Measurements from ENCODE around the gene LLGL2.

LLGL2 gene

DNA sequence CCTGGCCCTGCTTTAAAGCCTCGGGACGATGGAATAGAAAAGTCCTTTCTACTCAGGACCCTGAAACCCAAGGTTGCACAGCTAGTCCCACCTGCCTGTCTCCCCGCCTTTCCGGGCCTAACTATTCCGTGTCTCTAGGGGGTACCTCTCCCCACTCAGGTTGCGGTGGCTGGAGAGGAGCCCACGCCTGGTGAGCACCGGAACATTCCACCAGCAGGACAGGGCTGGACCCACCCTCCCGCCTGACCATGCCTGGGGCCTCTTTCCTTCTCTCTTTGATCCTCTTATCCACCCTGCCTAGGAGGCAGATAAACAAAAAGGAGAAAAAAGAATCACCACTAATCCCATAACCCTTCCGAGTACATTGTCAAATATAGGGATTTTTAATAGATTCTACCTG, 10.9 kb downstream of the LLGL2 start:
- TF ChIP-seq, protein P1, sequence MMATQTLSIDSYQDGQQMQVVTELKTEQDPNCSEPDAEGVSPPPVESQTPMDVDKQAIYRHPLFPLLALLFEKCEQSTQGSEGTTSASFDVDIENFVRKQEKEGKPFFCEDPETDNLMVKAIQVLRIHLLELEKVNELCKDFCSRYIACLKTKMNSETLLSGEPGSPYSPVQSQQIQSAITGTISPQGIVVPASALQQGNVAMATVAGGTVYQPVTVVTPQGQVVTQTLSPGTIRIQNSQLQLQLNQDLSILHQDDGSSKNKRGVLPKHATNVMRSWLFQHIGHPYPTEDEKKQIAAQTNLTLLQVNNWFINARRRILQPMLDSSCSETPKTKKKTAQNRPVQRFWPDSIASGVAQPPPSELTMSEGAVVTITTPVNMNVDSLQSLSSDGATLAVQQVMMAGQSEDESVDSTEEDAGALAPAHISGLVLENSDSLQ (IDR thresholded peaks at IDR 0.05), result no peak
- no peak for TF ChIP-seq FOXA1 (IDR thresholded peaks at IDR 0.05)
- TF ChIP-seq ZNF384 (IDR thresholded peaks at IDR 0.05), result no peak
- no peak for TF ChIP-seq TARDBP (IDR thresholded peaks at IDR 0.05)
- TF ChIP-seq CTBP1 (IDR thresholded peaks at IDR 0.05; ENCODE audit: borderline replicate concordance), result no peak
- TF ChIP-seq ARNT (IDR thresholded peaks at IDR 0.05), result no peak
- no peak for TF ChIP-seq SUZ12 (IDR thresholded peaks at IDR 0.05)
- TF ChIP-seq L3MBTL2 (conservative IDR thresholded peaks at IDR 0.05), result no peak
- no peak for TF ChIP-seq LEF1 (IDR thresholded peaks at IDR 0.05; ENCODE audit: borderline replicate concordance)
- TF ChIP-seq BHLHE40 (IDR thresholded peaks at IDR 0.05; ENCODE audit: borderline replicate concordance), result no peak
- TF ChIP-seq ELF4 (IDR thresholded peaks at IDR 0.05), result no peak
- TF ChIP-seq NFRKB (IDR thresholded peaks at IDR 0.05), result no peak
- TF ChIP-seq FOXM1 (IDR thresholded peaks at IDR 0.05; ENCODE audit: borderline replicate concordance), result no peak
- DNase-seq (ENCODE audit: extremely low spot score), result no peak
- POLR2A ChIA-PET, result no interaction called here
- CTCF ChIA-PET, result no interaction called here

DNA sequence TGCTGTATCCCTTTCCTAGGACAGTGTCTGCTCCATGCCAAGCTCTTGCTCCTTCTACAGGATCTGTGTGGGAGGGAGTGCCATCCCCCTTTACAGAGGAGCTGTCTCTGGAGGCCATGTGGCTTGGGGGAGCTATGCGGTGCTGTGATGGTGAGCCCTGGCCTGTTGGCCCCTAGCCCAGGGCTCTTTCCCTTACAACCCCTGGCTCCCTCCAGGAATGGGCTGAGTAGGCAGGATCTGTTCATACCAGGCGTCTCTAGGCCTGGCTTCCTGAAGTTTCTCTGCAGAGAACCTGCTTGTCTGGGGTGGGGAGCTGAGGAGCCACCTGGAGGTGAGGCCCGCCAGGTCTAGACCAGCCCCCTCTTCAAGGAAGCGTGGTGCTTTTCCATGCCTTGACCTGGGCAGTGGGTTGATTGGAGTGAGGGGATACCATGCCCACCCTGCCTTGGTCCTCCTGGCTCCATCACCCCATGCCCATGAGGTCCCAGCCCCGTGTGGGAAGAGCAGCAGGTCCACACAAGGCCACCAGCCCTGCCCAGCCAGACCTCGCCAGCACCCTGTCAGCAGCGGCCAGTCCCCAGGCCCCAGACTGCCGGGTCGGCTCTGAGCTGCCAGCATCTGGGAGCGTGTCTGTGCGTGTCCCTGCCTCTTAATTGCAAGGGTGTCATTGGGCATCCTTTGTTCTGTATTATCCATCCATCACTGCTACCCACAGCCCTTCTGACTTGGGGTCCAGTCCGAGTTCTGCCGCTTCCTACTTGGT, 14.7 kb downstream of the LLGL2 start:
- TF ChIP-seq L3MBTL2 (conservative IDR thresholded peaks at IDR 0.05) (no peak), SP1 (IDR thresholded peaks at IDR 0.05) (no peak), TARDBP (IDR thresholded peaks at IDR 0.05) (no peak), BHLHE40 (IDR thresholded peaks at IDR 0.05; ENCODE audit: borderline replicate concordance) (no peak), NFRKB (IDR thresholded peaks at IDR 0.05) (no peak), SUZ12 (IDR thresholded peaks at IDR 0.05) (no peak), FOXA1 (IDR thresholded peaks at IDR 0.05) (no peak), HDGF (IDR thresholded peaks at IDR 0.05; ENCODE audit: borderline replicate concordance) (no peak), ELF4 (IDR thresholded peaks at IDR 0.05) (no peak), LEF1 (IDR thresholded peaks at IDR 0.05; ENCODE audit: borderline replicate concordance) (no peak), CTBP1 (IDR thresholded peaks at IDR 0.05; ENCODE audit: borderline replicate concordance) (no peak), ARNT (IDR thresholded peaks at IDR 0.05) (no peak), FOXK2 (IDR thresholded peaks at IDR 0.05) (no peak), FOXM1 (IDR thresholded peaks at IDR 0.05; ENCODE audit: borderline replicate concordance) (no peak), ZNF384 (IDR thresholded peaks at IDR 0.05) (no peak)
- TF ChIP-seq, protein P1 (IDR thresholded peaks at IDR 0.05), result no peak
- DNase-seq (ENCODE audit: extremely low spot score), result no peak
- CTCF ChIA-PET, result no interaction called here
- POLR2A ChIA-PET, result interaction anchor here (2.8 kb wide), 1 partner anchor 9 kb away, joined by 8 read pairs; no protein-coding TSS in a partner anchor

DNA sequence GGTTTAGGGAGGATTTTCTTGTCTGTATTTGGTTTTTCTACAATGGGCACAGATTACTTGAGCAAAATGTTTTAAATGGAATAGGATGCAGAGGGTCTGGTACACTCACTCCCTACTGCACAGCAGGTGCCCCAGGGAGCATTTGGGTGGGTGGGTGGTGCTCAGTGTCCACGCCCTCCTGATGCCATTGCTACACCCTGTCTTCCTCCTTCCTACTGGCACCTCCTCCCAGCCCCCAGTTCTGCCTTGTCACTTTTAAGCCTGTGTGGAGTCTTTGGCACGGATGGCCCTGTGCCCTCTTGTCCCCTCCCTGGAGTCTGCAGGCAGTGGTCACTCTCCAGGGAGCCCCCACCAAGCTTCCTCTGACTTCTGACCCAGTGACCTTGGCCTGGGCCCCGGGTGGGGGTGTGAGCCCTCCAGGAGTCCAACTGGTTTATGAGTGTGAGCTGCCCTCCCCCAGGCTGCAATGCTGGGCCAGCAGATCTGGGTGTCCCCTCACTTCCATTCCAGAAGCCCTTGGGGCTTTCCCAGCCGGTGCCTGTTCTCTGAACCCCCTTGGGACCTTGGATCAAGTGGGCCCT, 15.5 kb downstream of the LLGL2 start:
- no peak for TF ChIP-seq ARNT (IDR thresholded peaks at IDR 0.05)
- TF ChIP-seq TARDBP (IDR thresholded peaks at IDR 0.05), result no peak
- no peak for TF ChIP-seq ELF4 (IDR thresholded peaks at IDR 0.05)
- TF ChIP-seq BHLHE40 (IDR thresholded peaks at IDR 0.05; ENCODE audit: borderline replicate concordance), result no peak
- TF ChIP-seq SP1 (IDR thresholded peaks at IDR 0.05), result no peak
- TF ChIP-seq SUZ12 (IDR thresholded peaks at IDR 0.05), result no peak
- no peak for TF ChIP-seq ZNF384 (IDR thresholded peaks at IDR 0.05)
- TF ChIP-seq NFRKB (IDR thresholded peaks at IDR 0.05), result no peak
- no peak for TF ChIP-seq FOXK2 (IDR thresholded peaks at IDR 0.05)
- no peak for TF ChIP-seq LEF1 (IDR thresholded peaks at IDR 0.05; ENCODE audit: borderline replicate concordance)
- TF ChIP-seq FOXM1 (IDR thresholded peaks at IDR 0.05; ENCODE audit: borderline replicate concordance), result no peak
- TF ChIP-seq L3MBTL2 (conservative IDR thresholded peaks at IDR 0.05), result no peak
- TF ChIP-seq CTBP1 (IDR thresholded peaks at IDR 0.05; ENCODE audit: borderline replicate concordance), result no peak
- TF ChIP-seq, protein P1 (IDR thresholded peaks at IDR 0.05), result no peak
- no peak for TF ChIP-seq HDGF (IDR thresholded peaks at IDR 0.05; ENCODE audit: borderline replicate concordance)
- no peak for TF ChIP-seq FOXA1 (IDR thresholded peaks at IDR 0.05)
- DNase-seq (ENCODE audit: extremely low spot score), result no peak
- ChIA-PET CTCF (no interaction called here), POLR2A (interaction anchor here (2.8 kb wide), 1 partner anchor 8 kb away, joined by 8 read pairs; no protein-coding TSS in a partner anchor)

DNA sequence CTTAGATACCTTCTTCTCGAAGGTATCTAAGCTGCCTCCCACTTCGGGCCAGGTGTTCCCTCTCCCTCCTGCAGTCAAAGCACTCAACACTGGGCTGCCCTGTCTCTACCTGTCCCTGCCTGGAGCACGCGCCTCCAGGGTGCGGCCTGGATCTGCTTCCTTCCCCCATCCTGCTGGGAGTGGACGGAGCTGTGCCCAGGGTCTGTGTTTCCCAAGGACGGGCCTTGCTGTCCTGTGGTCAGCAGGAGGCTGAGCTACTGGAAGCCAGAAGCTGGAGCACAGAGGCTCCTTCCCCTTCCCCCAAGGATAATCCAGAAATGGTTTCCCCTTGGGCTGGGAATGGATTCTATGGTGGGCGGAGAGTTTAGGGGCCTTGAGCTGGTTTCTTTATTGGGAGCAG, 16.7 kb downstream of the LLGL2 start:
- TF ChIP-seq BHLHE40 (IDR thresholded peaks at IDR 0.05; ENCODE audit: borderline replicate concordance) (no peak), TARDBP (IDR thresholded peaks at IDR 0.05) (no peak), ZNF384 (IDR thresholded peaks at IDR 0.05) (no peak)
- CTCF ChIA-PET, result no interaction called here
- POLR2A ChIA-PET, result no interaction called here
- DNase-seq (ENCODE audit: extremely low spot score), result no peak

DNA sequence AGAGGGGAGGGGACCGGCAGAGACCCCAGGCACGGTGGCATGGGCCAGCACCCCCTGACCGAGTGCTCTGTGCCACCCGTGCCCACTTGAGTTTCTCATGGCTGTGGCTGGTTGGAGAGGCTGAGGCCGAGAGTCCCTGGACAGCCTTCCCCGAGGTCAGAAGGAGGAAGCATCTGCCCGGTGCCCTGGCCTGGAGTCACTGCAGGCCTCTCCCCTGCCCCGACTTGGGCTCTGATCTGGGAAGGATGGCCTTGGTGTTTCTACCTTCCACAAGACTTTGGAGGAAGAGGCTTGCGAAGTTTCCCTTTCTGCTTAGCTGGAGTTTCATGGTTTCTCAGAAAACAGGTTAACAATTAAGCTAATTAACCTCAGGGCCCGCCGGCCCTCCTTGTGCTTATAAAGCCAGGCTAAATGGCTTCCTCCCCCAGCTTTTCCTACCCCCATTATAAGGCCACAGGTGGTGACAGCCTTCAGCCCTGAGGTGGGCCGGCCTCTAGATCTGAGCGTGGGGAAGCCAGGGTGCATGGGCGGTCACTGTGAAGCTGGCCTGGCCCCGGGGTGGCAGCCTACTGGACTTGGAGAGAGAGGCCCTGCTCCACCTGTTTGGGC, 17.3 kb downstream of the LLGL2 start:
- ChIA-PET POLR2A (no interaction called here), CTCF (no interaction called here)
- no peak for TF ChIP-seq ELF4 (IDR thresholded peaks at IDR 0.05)
- DNase-seq (ENCODE audit: extremely low spot score), result no peak

DNA sequence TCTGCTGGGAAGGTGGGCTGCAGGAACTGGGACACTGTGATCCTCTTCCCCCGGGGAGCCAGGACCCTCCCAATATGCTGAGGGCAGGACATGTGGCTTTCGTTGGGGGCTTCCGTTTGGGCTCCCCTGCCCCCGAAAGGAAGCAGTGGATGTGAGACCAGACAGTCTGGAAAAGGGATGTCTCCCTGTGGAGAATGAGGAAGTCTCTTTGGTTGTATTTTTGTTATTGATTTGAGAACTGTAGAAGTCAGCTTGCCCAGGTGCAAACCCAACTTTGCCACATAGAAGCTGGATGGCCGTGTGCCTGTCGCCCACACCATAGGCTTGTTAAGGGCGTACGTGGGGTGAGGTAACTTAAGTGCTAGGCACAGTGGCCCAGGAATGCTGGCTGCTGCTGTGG, 18.8 kb downstream of the LLGL2 start:
- DNase-seq (ENCODE audit: extremely low spot score), result no peak
- POLR2A ChIA-PET, result no interaction called here
- TF ChIP-seq NFRKB (IDR thresholded peaks at IDR 0.05) (no peak), TARDBP (IDR thresholded peaks at IDR 0.05) (no peak), FOXK2 (IDR thresholded peaks at IDR 0.05) (no peak), BHLHE40 (IDR thresholded peaks at IDR 0.05; ENCODE audit: borderline replicate concordance) (no peak), SP1 (IDR thresholded peaks at IDR 0.05) (no peak)
- TF ChIP-seq, protein P1 (IDR thresholded peaks at IDR 0.05), result no peak
- CTCF ChIA-PET, result no interaction called here

Measured in HEK293T (cell line).